Keratinocyte (primary cell): ENCODE measurements around the gene SEC14L2.

ENCODE experiments used
- CTCF ChIP-seq, 3 experiments: IDR thresholded peaks in 1 of 3; conservative IDR thresholded peaks in 1 of 3; optimal IDR thresholded peaks in 1 of 3; 2 replicates in 2 of 3; 3 replicates in 1 of 3; pipeline versions ENCODE3 to v1.5.1; 2011; ENCODE audit warnings: low read length in 3 of 3, mild to moderate bottlenecking in 3 of 3, moderate library complexity in 2 of 3, control low read depth in 1 of 3, inconsistent platforms in 1 of 3; ENCODE audit not compliant: insufficient read depth in 2 of 3; ENCODE audit errors: extremely low read depth in 1 of 3
- EZH2 ChIP-seq: IDR thresholded peaks from one replicate; pipeline ENCODE4 v1.6.1; 2012; ENCODE audit warnings: inconsistent platforms, mild to moderate bottlenecking, low read length, moderate library complexity

GRCh38 chr22:30430933-30431332 lies 34.1 kb downstream of the SEC14L2 start:
- TF ChIP-seq CTCF (optimal IDR thresholded peaks at IDR 0.05 in 1 of 3, IDR thresholded peaks at IDR 0.05 in 1 of 3, conservative IDR thresholded peaks at IDR 0.05 in 1 of 3; ENCODE audit: extremely low read depth in 1 of 3, insufficient read depth in 2 of 3, low read length in 3 of 3) = peak in 2 of 3 experiments; percentile 17 to 45
- no peak for TF ChIP-seq EZH2
